Activated CD4-positive, alpha-beta T cell treated with anti-CD3 and anti-CD28 coated beads for 48 hours (primary cell): ENCODE data around the gene CHST11.
"Not testable (repeated sequence)": the region's sequence is repeated elsewhere in the genome, so short reads cannot be mapped to it uniquely, and the experiment has no call there.

Source experiments
- DNase-seq: peaks from one replicate; pipeline ENCODE4 v3.0.0-alpha.2; 2020

CHST11 gene

GRCh38 chr12:104532636-104533035 lies 75.9 kb downstream of the CHST11 start:
- DNase-seq = no peak

GRCh38 chr12:104533134-104533533 lies 76.4 kb downstream of the CHST11 start:
- DNase-seq = no peak

- DNase-seq = no peak
Observed at GRCh38 chr12:104534162-104534856, 77.6 kb downstream of the CHST11 start.

GRCh38 chr12:104534857-104535248 lies 78.1 kb downstream of the CHST11 start:
- DNase-seq = no peak

GRCh38 chr12:104535369-104535768 lies 78.6 kb downstream of the CHST11 start:
- no peak for DNase-seq

GRCh38 chr12:104536841-104537240 lies 80.1 kb downstream of the CHST11 start:
- DNase-seq = no peak

GRCh38 chr12:104538056-104538455 lies 81.3 kb downstream of the CHST11 start:
- no peak for DNase-seq

- no peak for DNase-seq
Observed at GRCh38 chr12:104538891-104539462, 82.2 kb downstream of the CHST11 start.

- no peak for DNase-seq
Observed at GRCh38 chr12:104544836-104545235, 88.1 kb downstream of the CHST11 start.

- no peak for DNase-seq
Observed at GRCh38 chr12:104546575-104546974, 89.8 kb downstream of the CHST11 start.

GRCh38 chr12:104547235-104547634 lies 90.5 kb downstream of the CHST11 start:
- DNase-seq = no peak

- no peak for DNase-seq
Observed at GRCh38 chr12:104549815-104550480, 93.2 kb downstream of the CHST11 start.

- no peak for DNase-seq
Observed at GRCh38 chr12:104551313-104551931, 94.7 kb downstream of the CHST11 start.

- no peak for DNase-seq
Observed at GRCh38 chr12:104553421-104553820, 96.7 kb downstream of the CHST11 start.

- DNase-seq = no peak
Observed at GRCh38 chr12:104555648-104556047, 98.9 kb downstream of the CHST11 start.

GRCh38 chr12:104557488-104558195 lies 100.9 kb downstream of the CHST11 start:
- no peak for DNase-seq

- DNase-seq = no peak
Observed at GRCh38 chr12:104560881-104561280, 104.1 kb downstream of the CHST11 start.

- no peak for DNase-seq
Observed at GRCh38 chr12:104562763-104563162, 106.0 kb downstream of the CHST11 start.

GRCh38 chr12:104564662-104565061 lies 107.9 kb downstream of the CHST11 start:
- not testable (repeated sequence) for DNase-seq

GRCh38 chr12:104565606-104566243 lies 109.0 kb downstream of the CHST11 start:
- DNase-seq = no peak

GRCh38 chr12:104566244-104566993 lies 109.7 kb downstream of the CHST11 start:
- DNase-seq = peak; percentile 60
